LNCaP clone FGC (cell line): ENCODE results near the gene HES3.

Experiments used
- DNase-seq: peaks from one replicate; pipeline ENCODE4 v3.0.0-alpha.2; 2011; ENCODE audit warnings: low read depth
- H3K4me3 ChIP-seq: 2 replicates; pipeline ENCODE4 v1.5.1; 2011; ENCODE audit warnings: mild to moderate bottlenecking, low read depth, low read length, control low read depth
- TF ChIP-seq, protein P1 (sequence below): IDR thresholded peaks from 2 replicates; pipeline ENCODE4 v1.5.1; 2012; ENCODE audit warnings: mild to moderate bottlenecking; ENCODE audit not compliant: control insufficient read depth, insufficient read depth; ENCODE audit errors: extremely low read depth

Gene HES3

DNA sequence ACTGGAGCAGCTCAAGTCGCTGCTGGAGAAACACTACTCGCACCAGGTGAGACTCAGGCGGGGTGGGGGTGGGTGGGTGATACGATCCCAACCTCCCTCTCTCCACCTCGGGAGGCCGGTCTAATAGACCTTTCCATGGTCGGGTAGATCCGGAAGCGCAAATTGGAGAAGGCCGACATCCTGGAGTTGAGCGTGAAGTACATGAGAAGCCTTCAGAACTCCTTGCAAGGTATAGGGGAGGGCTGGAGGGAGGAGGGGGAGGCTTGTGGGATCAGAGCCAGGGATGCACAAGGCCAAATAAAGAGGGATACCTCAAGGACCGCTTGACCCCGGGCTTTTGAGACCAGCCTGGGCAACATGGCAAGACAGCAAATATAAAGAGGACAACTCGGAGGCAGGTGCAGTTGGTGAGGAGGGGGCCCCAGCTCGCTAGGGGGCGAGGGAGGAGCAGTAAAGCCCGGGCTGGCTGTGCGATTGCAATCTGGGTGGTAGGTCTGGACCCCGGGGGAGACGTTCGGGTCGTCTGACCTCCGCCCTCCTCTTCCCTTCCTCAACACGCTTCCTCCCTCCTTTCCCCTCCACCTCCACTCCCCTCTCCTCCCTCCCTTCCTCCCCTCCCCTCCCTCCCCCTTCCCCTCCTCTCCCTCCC lies 546 bp downstream of the HES3 start:
- no peak for DNase-seq
- TF ChIP-seq, protein P1, sequence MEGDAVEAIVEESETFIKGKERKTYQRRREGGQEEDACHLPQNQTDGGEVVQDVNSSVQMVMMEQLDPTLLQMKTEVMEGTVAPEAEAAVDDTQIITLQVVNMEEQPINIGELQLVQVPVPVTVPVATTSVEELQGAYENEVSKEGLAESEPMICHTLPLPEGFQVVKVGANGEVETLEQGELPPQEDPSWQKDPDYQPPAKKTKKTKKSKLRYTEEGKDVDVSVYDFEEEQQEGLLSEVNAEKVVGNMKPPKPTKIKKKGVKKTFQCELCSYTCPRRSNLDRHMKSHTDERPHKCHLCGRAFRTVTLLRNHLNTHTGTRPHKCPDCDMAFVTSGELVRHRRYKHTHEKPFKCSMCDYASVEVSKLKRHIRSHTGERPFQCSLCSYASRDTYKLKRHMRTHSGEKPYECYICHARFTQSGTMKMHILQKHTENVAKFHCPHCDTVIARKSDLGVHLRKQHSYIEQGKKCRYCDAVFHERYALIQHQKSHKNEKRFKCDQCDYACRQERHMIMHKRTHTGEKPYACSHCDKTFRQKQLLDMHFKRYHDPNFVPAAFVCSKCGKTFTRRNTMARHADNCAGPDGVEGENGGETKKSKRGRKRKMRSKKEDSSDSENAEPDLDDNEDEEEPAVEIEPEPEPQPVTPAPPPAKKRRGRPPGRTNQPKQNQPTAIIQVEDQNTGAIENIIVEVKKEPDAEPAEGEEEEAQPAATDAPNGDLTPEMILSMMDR: no peak
- no peak overlapping the region for H3K4me3 ChIP-seq

DNA sequence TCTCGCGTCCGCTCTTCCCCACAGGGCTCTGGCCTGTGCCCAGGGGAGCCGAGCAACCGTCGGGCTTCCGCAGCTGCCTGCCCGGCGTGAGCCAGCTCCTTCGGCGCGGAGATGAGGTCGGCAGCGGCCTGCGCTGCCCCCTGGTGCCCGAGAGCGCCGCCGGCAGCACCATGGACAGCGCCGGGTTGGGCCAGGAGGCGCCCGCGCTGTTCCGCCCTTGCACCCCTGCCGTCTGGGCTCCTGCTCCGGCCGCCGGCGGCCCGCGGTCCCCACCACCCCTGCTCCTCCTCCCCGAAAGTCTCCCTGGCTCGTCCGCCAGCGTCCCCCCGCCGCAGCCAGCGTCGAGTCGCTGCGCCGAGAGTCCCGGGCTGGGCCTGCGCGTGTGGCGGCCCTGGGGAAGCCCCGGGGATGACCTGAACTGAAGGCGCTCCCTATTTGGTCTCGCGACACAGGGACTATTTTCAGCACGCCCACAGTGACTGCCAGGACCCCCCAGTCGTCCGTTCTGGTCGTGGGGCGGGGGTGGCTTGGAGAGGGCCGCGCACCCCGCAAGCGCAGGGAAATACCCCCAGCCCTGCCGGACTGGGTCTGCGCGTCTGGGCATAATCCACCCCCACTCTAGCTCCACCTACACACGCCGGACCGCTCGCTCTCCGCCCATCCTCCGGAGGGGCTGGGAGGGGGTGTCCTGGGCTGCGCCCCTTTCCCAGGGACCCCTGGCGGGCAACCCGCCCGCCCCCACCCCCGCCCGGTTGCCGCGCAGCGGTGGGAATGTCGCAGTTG lies 1.3 kb downstream of the HES3 start:
- peak; percentile 22 for DNase-seq
- TF ChIP-seq, protein P1: peak; percentile 92
- no peak overlapping the region for H3K4me3 ChIP-seq

DNA sequence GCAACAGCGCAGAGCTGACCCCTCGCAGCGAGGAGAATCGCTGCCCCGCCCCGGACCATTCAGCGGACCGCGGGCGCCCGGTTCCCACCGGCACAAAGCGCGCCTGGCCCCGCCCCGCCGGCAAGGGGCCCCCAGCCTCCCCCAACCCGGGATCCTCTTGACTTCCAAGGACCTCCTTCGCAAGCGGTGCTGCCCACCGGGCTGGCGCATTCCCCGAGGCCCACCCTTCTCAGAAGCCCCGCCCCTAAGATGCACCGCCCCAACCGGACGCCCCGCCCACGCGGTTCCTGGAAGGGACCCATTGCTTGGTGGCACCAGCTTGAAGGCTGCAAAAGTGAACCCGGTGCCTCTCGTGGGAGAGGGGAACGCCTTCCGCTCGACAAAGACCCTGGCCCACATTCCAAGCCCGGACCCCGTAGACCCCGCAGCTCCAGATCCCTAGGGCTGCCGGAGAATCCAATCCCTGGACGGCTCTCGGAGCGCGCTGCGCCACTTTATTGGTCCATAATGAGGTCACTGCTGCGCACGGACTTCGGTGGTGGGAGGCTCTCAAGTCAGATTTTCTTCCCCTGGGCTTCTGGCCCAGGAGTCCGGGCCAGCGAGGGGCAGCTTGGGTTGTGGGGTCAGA lies 2.0 kb downstream of the HES3 start:
- DNase-seq: no peak
- TF ChIP-seq, protein P1: no peak
- H3K4me3 ChIP-seq: no peak overlapping the region

DNA sequence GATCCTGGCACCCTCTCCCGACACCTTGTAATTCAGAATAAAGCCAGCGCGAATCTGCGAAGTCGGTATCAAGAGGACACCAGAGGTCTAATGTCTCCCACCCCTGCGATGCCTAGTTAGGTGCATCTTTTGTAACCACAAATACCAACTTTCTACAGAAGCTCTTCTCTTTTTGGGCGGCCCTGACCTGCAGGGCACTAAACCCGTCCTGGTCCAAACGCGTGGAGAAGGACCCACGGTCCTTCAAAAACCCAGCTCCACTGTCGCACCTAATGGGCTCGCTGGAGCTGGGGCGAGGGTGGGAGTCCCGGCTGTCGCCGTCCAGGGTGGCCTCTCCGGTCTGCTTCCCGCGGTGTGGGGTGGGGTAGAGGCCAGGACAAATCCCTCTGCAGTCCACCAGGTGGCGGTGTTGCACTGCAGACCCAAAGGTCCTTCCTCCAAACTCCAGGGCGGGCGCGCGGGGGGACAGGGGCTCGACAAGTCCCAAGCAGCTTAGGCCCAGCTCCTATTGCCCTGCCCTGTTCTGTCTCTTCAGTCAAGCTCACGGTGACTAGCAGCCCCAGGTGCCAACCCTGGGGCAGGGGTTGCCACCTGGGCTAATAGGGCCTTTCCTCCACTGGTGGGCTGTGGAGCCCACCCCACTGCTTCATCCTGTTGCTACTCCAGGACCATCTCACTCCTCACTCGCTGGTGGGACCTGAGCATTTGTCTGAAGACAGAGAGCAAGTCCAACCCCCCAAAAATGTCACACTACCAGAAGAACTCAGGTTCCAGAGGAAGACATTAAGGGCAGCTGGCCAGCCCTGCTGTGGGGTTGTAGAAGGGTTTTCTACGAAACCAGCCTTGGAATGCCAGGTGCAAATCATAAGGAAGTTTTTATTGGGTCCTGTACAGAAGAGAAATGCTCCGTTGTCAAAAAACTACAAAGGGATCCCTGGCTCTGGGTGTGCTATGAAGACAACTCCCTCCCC lies 2.8 kb downstream of the HES3 start:
- DNase-seq: no peak
- H3K4me3 ChIP-seq: no peak overlapping the region

DNA sequence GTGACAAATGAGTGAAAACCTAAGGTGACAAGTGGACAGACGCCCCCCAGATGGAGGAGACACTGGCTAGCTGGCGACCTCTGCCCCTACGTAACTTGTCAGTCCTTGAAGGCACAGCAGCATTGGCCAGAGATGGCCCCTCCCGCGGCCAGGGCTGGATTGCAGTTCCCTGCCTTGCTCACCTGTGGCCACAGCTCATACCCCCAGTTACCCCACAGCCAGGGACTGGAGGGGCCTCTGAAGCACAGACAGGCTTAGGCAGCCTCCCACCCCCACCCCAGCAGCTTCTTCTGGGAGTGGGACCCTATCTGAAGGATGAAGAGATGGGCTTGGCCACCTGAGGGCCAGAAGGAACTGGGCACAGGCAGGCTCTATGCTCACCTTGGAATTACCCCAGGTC lies 3.7 kb downstream of the HES3 start:
- no peak overlapping the region for H3K4me3 ChIP-seq
- DNase-seq: no peak
- TF ChIP-seq, protein P1: no peak

More for the DNA sequence above, 2.8 kb downstream of the HES3 start:
- TF ChIP-seq, protein P1: peak; percentile 89

DNA sequence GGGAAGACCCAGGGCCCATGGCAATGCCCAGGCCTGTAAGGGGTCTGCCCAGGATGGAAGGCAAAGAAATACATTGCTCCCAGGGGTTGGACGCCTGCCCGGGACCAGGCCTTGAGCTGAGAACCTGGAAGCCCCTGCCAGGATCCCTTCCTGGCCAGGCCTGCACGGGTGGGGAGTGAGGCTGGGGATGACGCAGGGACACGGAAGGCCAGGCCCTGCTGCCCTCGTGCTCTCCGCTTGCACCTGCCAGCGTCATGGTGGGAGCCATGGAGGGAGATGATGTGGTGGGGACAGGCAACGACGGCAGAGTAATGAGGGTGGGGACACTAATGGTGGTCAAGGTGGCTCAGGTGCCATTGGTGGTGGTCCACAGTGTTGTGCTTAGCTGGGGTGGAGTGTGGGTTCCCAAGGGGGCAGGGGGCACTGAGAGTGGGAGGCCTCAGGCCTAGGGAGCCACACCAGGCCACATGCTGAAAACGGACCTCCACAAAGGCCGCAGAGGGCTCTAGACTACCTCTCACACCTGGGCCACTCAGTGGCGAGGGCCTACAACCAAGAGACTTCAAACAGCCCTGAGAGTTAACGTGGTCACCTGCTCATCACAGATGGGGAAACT lies 4.3 kb downstream of the HES3 start:
- TF ChIP-seq, protein P1: no peak
- DNase-seq: no peak
- no peak overlapping the region for H3K4me3 ChIP-seq
